ENCODE results near the gene MRPL34. TPM values are rescaled to one million over a fixed set of nuclear protein-coding genes. Genes with fewer than 3 reads are reported as not detected.

The MRPL34 gene
- total RNA-seq, 1 donor from 2014 or later: 206 TPM

GRCh38 chr19:17296273-17296672, 9.4 kb upstream of the MRPL34 start:
- H3K4me1 ChIP-seq: peaks cover 9% of the 10 kb centered on the region
- H3K27ac ChIP-seq (replicated peaks): no peak overlapping the region
- no peak for TF ChIP-seq CTCF (IDR thresholded peaks at IDR 0.05; ENCODE audit: borderline replicate concordance)
- H3K9me3 ChIP-seq (replicated peaks): peaks cover 7% of the 10 kb centered on the region
- H3K4me3 ChIP-seq: no peak overlapping the region
- intact Hi-C loops (cut with micrococcal nuclease): loop anchor here (10.0 kb wide), 1 partner anchor 89 kb away; no protein-coding TSS in a partner anchor
- no peak for DNase-seq
- H3K27me3 ChIP-seq (ENCODE audit: low read depth): no peaks in the 10 kb centered on the region
- peaks cover 34% of the 10 kb centered on the region for H3K36me3 ChIP-seq

GRCh38 chr19:17296976-17297375, 8.7 kb upstream of the MRPL34 start:
- DNase-seq: no peak
- no peak for TF ChIP-seq CTCF (IDR thresholded peaks at IDR 0.05; ENCODE audit: borderline replicate concordance)
- Histone ChIP-seq H3K4me1 (peaks cover 9% of the 10 kb centered on the region), H3K27ac (replicated peaks) (no peak overlapping the region), H3K9me3 (replicated peaks) (peaks cover 7% of the 10 kb centered on the region), H3K4me3 (no peak overlapping the region), H3K36me3 (peaks cover 34% of the 10 kb centered on the region), H3K27me3 (ENCODE audit: low read depth) (no peaks in the 10 kb centered on the region)
- intact Hi-C loops (cut with micrococcal nuclease): loop anchor here (10.0 kb wide), 1 partner anchor 88 kb away; no protein-coding TSS in a partner anchor

GRCh38 chr19:17300992-17301619, 4.6 kb upstream of the MRPL34 start:
- Histone ChIP-seq H3K9me3 (replicated peaks) (peaks cover 7% of the 10 kb centered on the region), H3K27me3 (ENCODE audit: low read depth) (no peaks in the 10 kb centered on the region), H3K4me1 (peaks cover 38% of the 10 kb centered on the region), H3K36me3 (peaks cover 29% of the 10 kb centered on the region), H3K27ac (replicated peaks) (no peak overlapping the region), H3K4me3 (no peak overlapping the region)
- TF ChIP-seq CTCF (IDR thresholded peaks at IDR 0.05; ENCODE audit: borderline replicate concordance): no peak
- intact Hi-C loops (cut with micrococcal nuclease): no loop called here
- no peak for DNase-seq

- Histone ChIP-seq H3K4me3 (peak overlapping the region; percentile 92), H3K36me3 (peaks cover 21% of the 10 kb centered on the region), H3K9me3 (replicated peaks) (peaks cover 7% of the 10 kb centered on the region), H3K27ac (replicated peaks) (peak overlapping the region; percentile 98), H3K27me3 (ENCODE audit: low read depth) (no peaks in the 10 kb centered on the region), H3K4me1 (peaks cover 53% of the 10 kb centered on the region)
- TF ChIP-seq CTCF (IDR thresholded peaks at IDR 0.05; ENCODE audit: borderline replicate concordance): no peak
- intact Hi-C loops (cut with micrococcal nuclease): no loop called here
- DNase-seq: no peak
Measured at GRCh38 chr19:17302391-17303166, 3.1 kb upstream of the MRPL34 start.

- Histone ChIP-seq H3K4me3 (peak within 1 kb of the TSS; percentile 92), H3K27me3 (ENCODE audit: low read depth) (no peaks in the 10 kb centered on the region), H3K36me3 (peaks cover 13% of the 10 kb centered on the region), H3K4me1 (peaks cover 55% of the 10 kb centered on the region), H3K27ac (replicated peaks) (peak within 1 kb of the TSS; percentile 98), H3K9me3 (replicated peaks) (peaks cover under 1% of the 10 kb centered on the region)
- DNase-seq: peak; percentile 96
- intact Hi-C loops (cut with micrococcal nuclease): no loop called here
- peak; percentile 82 for TF ChIP-seq CTCF (IDR thresholded peaks at IDR 0.05; ENCODE audit: borderline replicate concordance)
Measured at GRCh38 chr19:17303167-17303939, 2.3 kb upstream of the MRPL34 start, which contains the start of gene ABHD8. Gene ABHD8 (minus strand): TSS chr19:17303425. CDS start chr19:17301616, 1,809 bp downstream.
